Spinal cord (tissue), 10 donors: ENCODE results near the gene FBRSL1. TPM values are rescaled to one million over a fixed set of nuclear protein-coding genes. Genes with fewer than 3 reads are reported as not detected.

Experiments
- DNase-seq, 6 donors: peaks; one replicate each; pipeline versions ENCODE4 v3.0.0 to v3.0.0-alpha.2; 2013 to 2015; ENCODE audit warnings: low spot score in 6 of 6, low read depth in 4 of 6
- H3K27ac ChIP-seq: one replicate; pipeline ENCODE4 v1.5.1; 2013; ENCODE audit warnings: low read depth, low read length, control low read depth
- H3K27me3 ChIP-seq: one replicate; pipeline ENCODE4 v1.6.1; 2013; ENCODE audit warnings: low read length; ENCODE audit not compliant: control insufficient read depth, insufficient read depth
- H3K36me3 ChIP-seq: one replicate; pipeline ENCODE4 v1.6.1; 2013; ENCODE audit warnings: low read length; ENCODE audit not compliant: control insufficient read depth, insufficient read depth
- H3K4me1 ChIP-seq: one replicate; pipeline ENCODE4 v1.6.1; 2013; ENCODE audit warnings: low read length; ENCODE audit not compliant: control insufficient read depth, insufficient read depth
- H3K4me3 ChIP-seq: one replicate; pipeline ENCODE4 v1.5.1; 2013; ENCODE audit warnings: low read depth, low read length, control low read depth
- H3K9me3 ChIP-seq: one replicate; pipeline ENCODE4 v1.6.1; 2013; ENCODE audit warnings: low read length; ENCODE audit not compliant: control insufficient read depth, insufficient read depth
- WGBS: methylation state at CpG from one replicate; pipeline ENCODE4 v1.1.5; 2013; ENCODE audit warnings: missing lambda C conversion rate; ENCODE audit not compliant: insufficient coverage; 5-methylcytosine and 5-hydroxymethylcytosine counted together
- polyA plus RNA-seq, 2 donors: library from polyadenylated mRNA; unstranded; fragments of 120-200 nt; gene quantifications; one replicate each; pipeline ENCODE4 v1.2.1, GENCODE V29; 2013; ENCODE audit not compliant: insufficient read length in 2 of 2
- total RNA-seq, 2 donors: library from RNA; depleted of rRNA in 1 of 2; stranded (reverse); fragments of 120-200 nt in 1 of 2; fragments of >200 nt in 1 of 2; gene quantifications; one replicate each; pipeline versions ENCODE4 v1.2.3 to v1.2.4, GENCODE V29; 2013 to 2014
- donor health status: healthy.

The FBRSL1 gene
- total and polyA plus RNA-seq, 4 donors, result 4.1 to 106 (median 54.0) TPM

DNA sequence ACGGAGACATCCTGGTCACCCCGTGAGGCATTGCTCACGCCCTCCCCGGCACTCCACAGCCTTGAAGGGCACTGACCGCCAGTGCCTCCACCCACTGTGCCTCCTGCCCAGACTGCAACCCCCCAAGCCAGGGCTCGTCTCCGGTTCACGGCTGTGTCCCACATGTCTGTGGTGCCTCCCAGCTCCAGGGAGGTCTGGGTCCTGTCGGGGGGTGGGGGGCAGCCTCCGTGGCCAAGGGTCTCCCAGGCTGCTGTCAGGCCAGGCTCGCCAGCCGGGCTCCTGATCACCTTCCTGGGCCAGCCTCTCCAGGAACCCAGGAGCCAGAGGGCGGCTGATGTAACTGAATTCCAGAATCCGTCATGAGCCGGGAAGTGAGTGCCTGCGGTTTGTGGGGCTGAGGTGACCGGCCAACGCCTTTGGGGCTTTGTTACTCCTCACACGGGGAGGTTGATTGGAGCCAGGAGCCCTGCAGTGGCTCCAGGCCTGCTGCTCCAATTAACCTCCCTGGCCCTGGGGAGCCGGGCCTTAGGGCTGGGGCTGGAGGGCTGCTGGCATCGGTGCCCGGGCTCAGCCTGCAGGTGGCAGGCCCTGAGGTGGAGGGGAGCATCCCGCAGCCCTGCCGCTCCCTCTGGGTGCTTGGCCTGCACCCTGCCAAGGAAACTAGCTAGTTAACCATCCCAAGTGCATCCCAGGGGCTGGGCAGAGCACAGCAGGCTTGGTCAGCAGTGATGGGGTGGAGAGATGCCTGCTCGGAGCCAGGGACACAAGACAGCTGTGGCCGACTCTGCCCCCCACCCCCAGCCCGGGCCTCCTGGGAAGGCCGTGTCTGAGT lies 36.4 kb upstream of the FBRSL1 start:
- H3K36me3 ChIP-seq, result peaks cover 3% of the 10 kb centered on the region
- peaks cover 19% of the 10 kb centered on the region for H3K4me1 ChIP-seq
- no peak overlapping the region for H3K4me3 ChIP-seq
- no peak for DNase-seq
- no peaks in the 10 kb centered on the region for H3K27me3 ChIP-seq
- H3K27ac ChIP-seq, result no peak overlapping the region
- 68% methylated on average over 26 of the region's 28 CpGs for WGBS
- no peaks in the 10 kb centered on the region for H3K9me3 ChIP-seq

DNA sequence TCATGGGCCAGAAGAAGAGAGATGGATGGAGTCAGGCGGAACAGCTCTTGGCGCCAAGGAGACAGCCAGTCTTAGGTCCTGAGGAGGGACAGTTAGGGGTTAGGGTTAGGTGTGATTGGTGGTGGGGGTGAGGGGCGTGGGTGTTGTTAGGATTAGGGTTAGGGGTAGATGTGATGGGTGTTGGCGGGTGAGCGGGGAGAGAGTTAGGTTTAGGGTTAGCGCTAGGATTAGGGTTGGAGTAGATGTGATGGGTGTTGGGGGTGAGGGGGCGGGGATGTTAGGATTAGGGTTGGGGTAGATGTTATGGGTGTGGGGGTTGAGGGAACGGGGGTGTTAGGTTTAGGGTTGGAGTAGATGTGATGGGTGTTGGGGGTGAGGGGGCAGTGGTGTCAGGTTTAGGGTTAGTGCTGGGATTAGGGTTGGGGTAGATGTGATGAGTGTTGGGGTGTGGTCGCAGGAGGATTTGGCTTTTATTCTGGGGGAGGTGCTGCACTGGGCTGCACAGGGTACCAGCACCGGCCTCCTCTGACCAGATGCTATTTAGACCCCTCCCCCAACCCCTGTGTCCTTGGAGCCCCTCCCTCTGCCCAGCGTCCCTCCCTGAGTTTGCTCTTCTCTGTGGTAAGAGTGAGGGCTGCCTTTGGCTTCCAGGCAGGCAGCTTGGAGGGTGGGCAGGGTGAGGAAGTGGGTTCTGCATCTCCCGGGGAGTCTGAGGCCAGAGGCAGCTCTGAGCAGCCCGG lies 35.6 kb upstream of the FBRSL1 start:
- no peak overlapping the region for H3K27ac ChIP-seq
- H3K9me3 ChIP-seq, result no peaks in the 10 kb centered on the region
- peaks cover 3% of the 10 kb centered on the region for H3K36me3 ChIP-seq
- no peaks in the 10 kb centered on the region for H3K27me3 ChIP-seq
- H3K4me3 ChIP-seq, result no peak overlapping the region
- DNase-seq, result no peak
- peaks cover 23% of the 10 kb centered on the region for H3K4me1 ChIP-seq
- WGBS, result 86% methylated on average over 10 of the region's 13 CpGs

DNA sequence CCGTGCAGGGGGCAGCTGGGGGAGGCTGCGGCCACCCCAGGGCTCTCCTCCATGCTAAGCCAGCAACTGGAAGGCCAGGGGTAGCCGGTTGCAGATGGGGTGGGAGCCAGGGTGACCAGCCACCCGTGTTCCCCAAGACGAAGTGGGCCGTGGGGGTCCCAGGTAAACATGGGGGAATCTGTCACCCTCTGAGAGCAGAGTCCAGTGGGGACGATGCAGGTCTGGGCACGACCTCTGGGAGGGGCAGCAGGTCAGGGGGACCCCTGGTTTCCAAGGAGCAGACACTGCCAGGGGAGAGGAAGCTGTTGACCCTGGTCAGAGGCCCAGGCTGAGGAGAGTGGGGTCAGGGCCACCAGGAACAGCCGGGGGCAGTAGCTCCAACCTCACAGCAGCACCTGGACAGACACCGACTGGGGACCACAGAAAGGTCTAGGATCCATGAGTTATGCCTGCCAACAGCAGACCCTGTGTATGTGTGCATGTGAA lies 35.0 kb upstream of the FBRSL1 start:
- Histone ChIP-seq H3K27me3 (no peaks in the 10 kb centered on the region), H3K9me3 (no peaks in the 10 kb centered on the region), H3K36me3 (peaks cover 3% of the 10 kb centered on the region), H3K4me3 (no peak overlapping the region), H3K4me1 (peaks cover 23% of the 10 kb centered on the region), H3K27ac (no peak overlapping the region)
- WGBS, result 81% methylated on average over 10 of the region's 10 CpGs
- DNase-seq, result no peak

DNA sequence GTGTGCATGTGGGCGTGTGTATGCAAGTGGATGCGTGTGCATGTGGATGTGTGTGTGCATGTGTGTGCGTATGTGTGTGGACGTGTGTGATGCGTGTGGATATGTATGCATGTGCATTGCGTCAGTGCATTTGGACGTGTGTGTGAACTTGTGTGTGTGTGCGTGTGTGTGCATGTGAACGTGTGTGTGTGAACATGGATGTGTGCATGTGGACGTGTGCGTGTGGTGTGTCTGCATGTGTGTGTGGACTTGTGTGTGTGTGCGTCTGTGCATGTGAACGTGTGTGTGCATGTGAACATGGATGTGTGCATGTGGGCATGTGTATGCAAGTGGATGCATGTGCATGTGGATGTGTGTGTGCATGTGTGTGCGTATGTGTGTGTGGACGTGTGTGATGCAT lies 34.4 kb upstream of the FBRSL1 start:
- 92% methylated on average over 15 of the region's 15 CpGs for WGBS
- Histone ChIP-seq H3K27ac (no peak overlapping the region), H3K4me1 (peaks cover 17% of the 10 kb centered on the region), H3K27me3 (no peaks in the 10 kb centered on the region), H3K9me3 (no peaks in the 10 kb centered on the region), H3K36me3 (peaks cover 3% of the 10 kb centered on the region), H3K4me3 (no peak overlapping the region)
- DNase-seq, result no peak

GRCh38 chr12:132456186-132456943 lies 33.6 kb upstream of the FBRSL1 start:
- DNase-seq, result no peak
- Histone ChIP-seq H3K27ac (no peak overlapping the region), H3K4me1 (peaks cover 9% of the 10 kb centered on the region), H3K36me3 (no peaks in the 10 kb centered on the region), H3K9me3 (no peaks in the 10 kb centered on the region), H3K27me3 (no peaks in the 10 kb centered on the region), H3K4me3 (no peak overlapping the region)
- WGBS, result 87% methylated on average over 28 of the region's 28 CpGs

- no peak overlapping the region for H3K4me3 ChIP-seq
- no peaks in the 10 kb centered on the region for H3K36me3 ChIP-seq
- no peak overlapping the region for H3K27ac ChIP-seq
- no peaks in the 10 kb centered on the region for H3K9me3 ChIP-seq
- no peaks in the 10 kb centered on the region for H3K27me3 ChIP-seq
- H3K4me1 ChIP-seq, result peaks cover 7% of the 10 kb centered on the region
- no peak for DNase-seq
- WGBS, result 67% methylated on average over 24 of the region's 38 CpGs
Observed at GRCh38 chr12:132456944-132457495, 32.9 kb upstream of the FBRSL1 start.

DNA sequence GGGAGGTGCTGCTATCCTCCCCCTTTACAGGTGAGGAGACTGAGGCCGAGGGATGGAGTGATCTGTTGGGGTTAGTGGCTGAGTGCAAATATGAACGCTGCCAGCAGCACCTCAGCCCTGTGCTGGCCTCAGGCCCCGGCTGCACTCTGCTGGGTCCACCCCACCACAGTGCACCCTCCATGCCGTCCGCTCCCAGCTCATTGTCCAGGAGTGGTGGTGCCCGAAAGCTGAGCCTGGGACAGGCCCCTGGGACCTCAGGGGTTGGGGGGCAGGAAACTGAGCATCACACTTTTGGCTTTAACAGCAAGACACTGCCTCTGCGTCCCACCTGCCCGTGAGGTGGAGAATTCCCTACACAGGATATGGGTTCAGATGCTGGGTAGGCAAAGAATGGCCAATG lies 31.5 kb upstream of the FBRSL1 start:
- H3K4me1 ChIP-seq, result peaks cover 7% of the 10 kb centered on the region

GRCh38 chr12:132458846-132459641 lies 30.9 kb upstream of the FBRSL1 start:
- no peak overlapping the region for H3K4me3 ChIP-seq
- H3K36me3 ChIP-seq, result no peaks in the 10 kb centered on the region
- no peak overlapping the region for H3K27ac ChIP-seq
- no peak for DNase-seq
- no peaks in the 10 kb centered on the region for H3K27me3 ChIP-seq
- 77% methylated on average over 26 of the region's 28 CpGs for WGBS
- no peaks in the 10 kb centered on the region for H3K9me3 ChIP-seq
- H3K4me1 ChIP-seq, result peaks cover 7% of the 10 kb centered on the region

More for the DNA sequence above, 31.5 kb upstream of the FBRSL1 start:
- no peaks in the 10 kb centered on the region for H3K27me3 ChIP-seq
- H3K9me3 ChIP-seq, result no peaks in the 10 kb centered on the region
- no peak for DNase-seq
- H3K4me3 ChIP-seq, result no peak overlapping the region
- no peaks in the 10 kb centered on the region for H3K36me3 ChIP-seq
- no peak overlapping the region for H3K27ac ChIP-seq
- WGBS, result 90% methylated on average over 7 of the region's 8 CpGs
